GM21447 (cell line): ENCODE data around the gene HMGXB3.

Experiments
- ATAC-seq: cut with Tn5 transposase; IDR thresholded peaks from one replicate; pipeline ENCODE4 v1.9.1; 2021; ENCODE audit not compliant: unreplicated experiment

HMGXB3 gene

GRCh38 chr5:150052226-150052955, 51.9 kb downstream of the HMGXB3 start:
- ATAC-seq: no peak

- ATAC-seq: no peak
Measured at GRCh38 chr5:150052956-150053712, 52.6 kb downstream of the HMGXB3 start.

GRCh38 chr5:150053713-150054392, 53.3 kb downstream of the HMGXB3 start:
- ATAC-seq: no peak

- no peak for ATAC-seq
Measured at GRCh38 chr5:150054569-150054968, 54.0 kb downstream of the HMGXB3 start.

- no peak for ATAC-seq
Measured at GRCh38 chr5:150055326-150056074, 55.0 kb downstream of the HMGXB3 start.

GRCh38 chr5:150056075-150056443, 55.5 kb downstream of the HMGXB3 start:
- no peak for ATAC-seq

GRCh38 chr5:150057052-150057451, 56.5 kb downstream of the HMGXB3 start:
- no peak for ATAC-seq

- no peak for ATAC-seq
Measured at GRCh38 chr5:150057511-150057910, 57.0 kb downstream of the HMGXB3 start.

GRCh38 chr5:150057996-150058395, 57.5 kb downstream of the HMGXB3 start:
- ATAC-seq: no peak

- no peak for ATAC-seq
Measured at GRCh38 chr5:150058480-150059126, 58.1 kb downstream of the HMGXB3 start.

GRCh38 chr5:150059623-150060022, 59.1 kb downstream of the HMGXB3 start:
- no peak for ATAC-seq

GRCh38 chr5:150060471-150060870, 59.9 kb downstream of the HMGXB3 start:
- ATAC-seq: no peak

- ATAC-seq: no peak
Measured at GRCh38 chr5:150061538-150061995, 61.0 kb downstream of the HMGXB3 start.

GRCh38 chr5:150062216-150062922, 61.8 kb downstream of the HMGXB3 start:
- no peak for ATAC-seq

GRCh38 chr5:150063638-150064037, 63.1 kb downstream of the HMGXB3 start:
- ATAC-seq: no peak

- ATAC-seq: no peak
Measured at GRCh38 chr5:150064681-150065220, 64.2 kb downstream of the HMGXB3 start.

GRCh38 chr5:150065346-150065745, 64.8 kb downstream of the HMGXB3 start:
- ATAC-seq: no peak

- ATAC-seq: no peak
Measured at GRCh38 chr5:150065886-150066285, 65.3 kb downstream of the HMGXB3 start.

- ATAC-seq: no peak
Measured at GRCh38 chr5:150066436-150066835, 65.9 kb downstream of the HMGXB3 start.
